ENCODE data around the gene ATF7.
"Not testable (repeated sequence)": the region's sequence is repeated elsewhere in the genome, so short reads cannot be mapped to it uniquely, and the experiment has no call there.

The ATF7 gene

GRCh38 chr12:53482626-53483168 lies 143.5 kb downstream of the ATF7 start:
- no peak for DNase-seq (ENCODE audit: low read depth in 2 of 2)

DNA sequence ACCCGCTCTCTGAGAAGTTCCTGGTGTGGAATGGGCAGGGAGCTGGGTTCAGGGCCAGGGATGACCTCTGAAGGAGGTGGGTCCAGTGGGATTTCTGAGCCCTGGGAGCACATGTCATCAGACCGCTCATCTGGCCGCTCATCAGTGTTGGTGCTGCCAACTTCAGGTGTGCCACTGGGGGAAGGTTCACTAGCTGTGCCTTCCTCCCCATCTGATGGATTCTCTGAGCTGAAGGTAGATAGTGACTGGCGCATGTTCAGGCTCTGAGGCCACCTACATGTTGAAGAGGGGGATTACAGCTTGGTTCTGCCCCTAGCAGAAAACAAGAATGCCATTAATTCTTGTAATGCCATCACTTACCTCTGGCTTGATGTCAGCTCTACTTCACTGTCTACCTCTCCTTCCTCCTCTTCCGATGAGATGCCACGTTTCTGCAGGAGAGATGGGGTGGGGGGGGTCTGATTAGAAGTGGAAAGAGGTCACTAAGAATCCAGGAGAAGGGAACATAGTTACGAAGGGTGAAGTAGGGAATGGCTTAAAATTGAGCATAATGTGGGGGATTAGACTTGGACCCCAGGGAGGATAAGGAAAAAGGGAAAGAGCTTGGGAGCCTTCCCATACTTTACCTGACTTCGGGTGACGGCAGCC lies 144.1 kb downstream of the ATF7 start:
- no peak for DNase-seq (ENCODE audit: low read depth in 2 of 2)

DNA sequence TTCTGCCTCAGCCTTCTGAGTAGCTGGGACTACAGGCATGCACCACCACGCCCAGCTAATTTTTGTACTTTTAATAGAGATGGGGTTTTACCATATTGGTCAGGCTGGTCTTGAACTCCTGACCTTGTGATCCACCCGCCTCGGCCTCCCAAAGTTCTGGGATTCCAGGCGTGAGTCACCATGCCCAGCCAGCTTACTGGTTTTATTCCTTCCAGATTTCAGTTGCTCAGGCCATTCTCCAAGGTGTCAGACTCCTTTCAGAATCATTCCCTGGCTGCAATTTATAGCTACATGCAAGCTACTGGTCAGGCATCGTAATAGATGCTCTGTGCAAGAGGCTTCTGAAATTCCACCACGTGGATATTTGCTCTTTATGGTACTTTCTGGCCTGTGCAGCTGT lies 144.7 kb downstream of the ATF7 start:
- not testable (repeated sequence) for DNase-seq (ENCODE audit: low read depth in 2 of 2)

DNA sequence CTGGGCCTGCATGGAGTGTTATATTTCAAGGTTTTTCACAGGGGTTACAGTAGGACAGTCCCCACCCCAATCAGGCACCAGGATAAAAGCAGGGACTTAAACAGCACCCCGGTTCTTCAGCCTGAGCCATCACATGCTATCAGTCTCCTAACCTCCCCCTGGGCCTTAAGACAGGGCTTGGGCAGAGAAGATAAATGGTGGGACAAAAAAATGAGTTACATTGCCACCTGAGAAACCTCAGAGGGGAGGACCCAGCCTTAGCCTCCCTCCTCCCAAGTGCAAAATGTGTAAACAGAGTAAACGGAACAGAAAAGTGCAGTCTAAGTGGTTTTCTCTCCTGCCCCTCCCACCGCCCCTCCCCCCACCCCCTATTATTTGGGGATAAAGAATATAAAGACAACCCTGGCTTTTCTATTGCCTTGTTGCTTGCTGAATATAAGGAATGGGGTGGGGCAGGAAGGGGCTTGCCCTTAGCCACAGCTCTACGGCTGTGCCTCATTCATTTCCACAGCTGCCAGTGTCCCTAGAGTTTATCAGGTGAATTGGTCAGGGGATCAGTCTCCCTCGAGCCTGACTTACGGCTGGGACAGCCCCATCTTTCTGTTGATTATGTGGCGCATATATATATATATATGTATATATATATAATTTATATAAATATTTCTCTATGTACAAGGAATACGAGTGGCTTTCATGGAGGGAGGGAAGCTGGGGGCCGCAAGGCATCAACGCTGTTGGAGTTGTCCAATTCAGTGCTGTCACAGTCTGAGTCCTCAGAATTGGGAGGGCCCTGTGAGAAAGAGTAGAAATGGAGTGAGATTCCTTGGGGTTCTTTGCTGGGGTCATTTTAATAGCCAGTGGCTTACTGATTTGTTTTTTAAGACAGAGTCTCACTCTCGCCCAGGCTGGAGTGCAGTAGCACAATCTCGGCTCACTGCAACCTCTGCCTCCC lies 145.4 kb downstream of the ATF7 start:
- DNase-seq (ENCODE audit: low read depth in 2 of 2), result no peak

DNA sequence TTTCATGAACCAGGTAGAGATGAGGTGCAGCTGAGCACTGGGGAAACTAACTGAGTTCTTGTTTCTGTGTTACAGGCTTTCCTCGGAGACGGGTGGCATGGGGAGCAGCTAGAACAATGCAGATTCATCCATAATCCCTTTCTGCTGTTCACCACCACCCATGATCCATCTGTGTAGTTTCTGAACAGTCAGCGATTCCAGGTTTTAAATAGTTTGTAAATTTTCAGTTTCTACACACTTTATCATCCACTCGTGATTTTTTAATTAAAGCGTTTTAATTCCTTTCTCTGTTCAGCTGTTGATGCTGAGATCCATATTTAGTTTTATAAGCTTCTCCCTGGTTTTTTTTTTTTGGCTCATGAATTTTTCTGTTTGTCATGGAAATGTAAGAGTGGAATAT lies 146.9 kb downstream of the ATF7 start:
- DNase-seq (ENCODE audit: low read depth in 2 of 2), result no peak

- no peak for DNase-seq (ENCODE audit: low read depth in 2 of 2)
These were observed 147.3 kb downstream of the ATF7 start for GRCh38 chr12:53478865-53479264.

DNA sequence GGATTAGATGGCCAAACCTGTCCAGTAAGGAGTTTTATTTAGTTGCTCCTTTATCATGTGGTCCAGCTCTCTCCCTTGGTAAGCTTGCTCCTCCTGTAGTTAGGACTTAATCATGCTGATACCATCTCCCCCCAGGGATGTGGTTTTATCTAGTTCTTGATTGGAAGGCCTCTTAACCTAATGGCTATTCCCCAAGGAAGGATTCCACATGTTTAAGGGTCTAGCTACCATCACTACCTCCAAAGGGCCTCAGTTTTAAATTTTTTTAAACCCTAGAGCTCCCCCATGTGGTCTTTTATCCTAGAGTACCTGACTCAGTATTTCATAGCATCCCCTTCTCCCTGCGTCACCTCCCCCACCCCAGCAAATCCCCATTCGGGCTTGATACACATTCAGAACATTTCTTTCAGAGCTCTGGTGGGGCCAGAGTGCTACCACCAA lies 149.4 kb downstream of the ATF7 start:
- DNase-seq (ENCODE audit: low read depth in 2 of 2), result no peak

DNA sequence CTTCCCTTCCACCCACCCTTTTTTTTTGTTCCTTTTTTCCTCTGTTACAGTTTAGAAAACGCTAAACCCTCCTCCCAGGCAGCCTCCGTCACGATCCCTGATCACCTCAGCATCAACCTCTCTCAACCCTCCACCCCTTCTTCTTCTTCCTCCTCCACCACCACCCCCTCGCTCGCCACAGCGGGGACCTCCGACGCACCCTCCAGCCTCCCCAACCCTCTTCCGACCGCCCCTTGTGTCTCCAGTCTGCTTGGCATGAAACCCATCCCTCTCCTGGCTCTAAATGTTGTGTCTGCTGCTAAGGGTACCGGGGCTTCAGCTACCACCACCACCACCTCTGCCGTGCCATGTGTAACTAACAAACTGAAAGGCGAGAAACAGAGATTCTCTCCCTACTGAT lies 151.4 kb downstream of the ATF7 start:
- DNase-seq (ENCODE audit: low read depth in 2 of 2), result no peak

- no peak for DNase-seq (ENCODE audit: low read depth in 2 of 2)
These were observed 152.1 kb downstream of the ATF7 start for GRCh38 chr12:53474077-53474476.

DNA sequence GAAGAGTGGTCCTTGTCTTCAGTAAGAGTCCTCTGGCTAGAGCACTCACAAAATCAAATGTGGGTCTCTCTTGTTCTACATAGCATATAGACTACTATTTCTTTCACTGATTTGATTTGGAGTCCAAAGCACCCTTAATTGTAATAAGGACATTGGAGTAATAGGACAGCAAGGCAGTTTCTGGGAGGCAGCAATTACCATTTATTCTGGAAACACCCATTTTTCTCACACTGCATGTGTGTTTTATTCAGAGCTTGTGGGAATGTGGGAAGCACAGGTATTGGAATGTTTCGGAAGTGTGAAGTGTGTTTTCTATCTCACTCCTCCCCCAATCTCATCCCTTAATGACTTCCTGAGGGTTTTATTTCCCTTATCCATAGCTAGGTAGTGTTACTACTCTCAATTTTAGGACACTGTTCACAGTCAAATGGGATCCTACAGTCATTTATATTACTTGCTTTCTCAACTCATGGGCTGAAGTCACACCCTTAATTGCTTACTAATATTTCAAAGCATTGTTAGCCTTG lies 154.1 kb downstream of the ATF7 start:
- DNase-seq (ENCODE audit: low read depth in 2 of 2), result no peak

DNA sequence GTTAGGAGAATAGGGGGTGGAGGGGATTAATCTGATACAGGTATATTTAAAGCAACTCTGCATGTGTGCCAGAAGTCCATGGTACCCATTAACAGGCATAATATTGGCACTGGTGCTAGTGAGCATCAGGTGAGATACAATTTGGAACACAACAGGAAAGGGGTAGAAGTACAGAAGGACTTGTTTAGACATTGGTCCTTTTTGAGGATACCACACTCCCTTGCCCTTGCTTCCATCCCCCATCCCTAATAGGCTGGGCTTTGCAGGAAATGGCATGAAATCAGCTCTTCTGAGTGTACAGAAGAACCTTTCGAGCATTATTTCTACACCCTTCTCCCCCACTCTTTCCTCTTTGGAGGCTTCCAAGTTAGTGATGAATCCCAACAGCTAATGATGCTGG lies 157.9 kb downstream of the ATF7 start:
- DNase-seq (ENCODE audit: low read depth in 2 of 2), result no peak

DNA sequence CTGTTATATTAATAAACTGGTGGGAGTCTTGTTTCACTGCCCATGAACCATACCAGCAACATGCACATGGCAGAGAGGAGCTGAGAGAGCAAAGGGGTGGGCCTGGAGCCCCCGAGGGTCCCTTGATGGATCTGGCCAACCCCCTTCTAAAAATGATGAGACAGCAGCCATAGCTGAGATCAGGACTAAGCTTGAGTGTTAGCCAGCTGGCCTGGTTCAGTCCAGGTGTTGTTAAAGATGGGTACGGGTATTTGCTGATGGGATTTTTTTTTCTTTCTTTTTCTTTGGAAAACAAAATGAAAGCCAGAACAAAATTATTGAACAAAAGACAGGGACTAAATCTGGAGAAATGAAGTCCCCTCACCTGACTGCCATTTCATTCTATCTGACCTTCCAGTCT lies 158.3 kb downstream of the ATF7 start:
- DNase-seq (ENCODE audit: low read depth in 2 of 2), result no peak

DNA sequence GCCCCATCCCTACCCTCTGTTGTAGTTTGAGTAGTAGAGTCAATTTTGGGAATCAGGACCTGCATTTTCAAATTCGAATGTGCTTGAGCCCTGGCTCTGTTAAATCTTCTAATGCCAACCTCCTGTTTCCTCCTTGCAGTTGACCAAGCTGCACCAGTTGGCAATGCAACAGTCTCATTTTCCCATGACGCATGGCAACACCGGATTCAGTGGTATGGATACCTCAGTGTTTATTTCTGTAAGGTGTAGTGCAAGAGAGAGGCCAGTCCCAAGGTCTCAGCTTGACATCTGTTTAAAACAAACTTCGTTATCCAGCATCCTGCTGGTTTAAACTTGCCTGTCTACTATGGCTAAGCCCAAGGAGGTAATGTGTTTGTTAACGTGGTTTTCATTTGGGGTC lies 159.1 kb downstream of the ATF7 start:
- DNase-seq (ENCODE audit: low read depth in 2 of 2), result no peak

GRCh38 chr12:53466640-53467039 lies 159.5 kb downstream of the ATF7 start:
- no peak for DNase-seq (ENCODE audit: low read depth in 2 of 2)

- no peak for DNase-seq (ENCODE audit: low read depth in 2 of 2)
These were observed 160.5 kb downstream of the ATF7 start for GRCh38 chr12:53465679-53466078.

DNA sequence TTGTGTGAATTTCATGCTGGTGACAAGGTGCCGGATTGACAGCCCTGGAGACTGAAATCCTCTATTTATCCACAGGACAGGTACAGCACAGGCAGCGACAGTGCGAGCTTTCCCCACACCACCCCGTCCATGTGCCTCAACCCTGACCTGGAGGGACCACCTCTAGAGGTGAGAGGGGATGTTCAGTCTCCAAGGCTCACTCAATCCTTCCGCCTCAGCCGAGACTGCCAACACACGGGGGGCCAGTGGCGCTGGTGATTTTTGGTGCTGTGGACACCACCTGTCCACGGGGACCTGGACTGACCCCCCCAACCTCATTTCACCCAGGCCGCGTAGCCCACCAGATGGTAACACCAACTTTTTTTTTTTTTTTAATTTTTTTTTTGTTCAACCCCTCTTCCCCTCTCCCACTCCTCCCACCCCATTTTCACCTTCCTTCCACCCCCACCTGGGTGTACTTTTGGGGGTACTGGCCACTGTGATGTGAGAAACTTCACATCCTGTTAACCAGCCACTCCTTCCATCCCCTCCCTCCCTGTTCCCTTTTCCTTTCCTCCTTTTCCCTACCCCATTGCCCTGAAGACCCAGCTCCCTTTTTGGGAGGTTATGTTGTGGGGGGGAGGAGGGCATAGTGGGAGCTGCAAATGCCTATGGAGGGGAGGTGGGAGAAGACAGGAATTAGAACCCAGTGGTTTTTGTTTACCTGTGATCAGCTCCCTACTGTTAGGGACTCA lies 161.3 kb downstream of the ATF7 start:
- no peak for DNase-seq (ENCODE audit: low read depth in 2 of 2)

GRCh38 chr12:53463802-53464560 lies 162.2 kb downstream of the ATF7 start:
- DNase-seq (ENCODE audit: low read depth in 2 of 2), result no peak

- DNase-seq (ENCODE audit: low read depth in 2 of 2), result no peak
These were observed 163.2 kb downstream of the ATF7 start for GRCh38 chr12:53462935-53463334.

DNA sequence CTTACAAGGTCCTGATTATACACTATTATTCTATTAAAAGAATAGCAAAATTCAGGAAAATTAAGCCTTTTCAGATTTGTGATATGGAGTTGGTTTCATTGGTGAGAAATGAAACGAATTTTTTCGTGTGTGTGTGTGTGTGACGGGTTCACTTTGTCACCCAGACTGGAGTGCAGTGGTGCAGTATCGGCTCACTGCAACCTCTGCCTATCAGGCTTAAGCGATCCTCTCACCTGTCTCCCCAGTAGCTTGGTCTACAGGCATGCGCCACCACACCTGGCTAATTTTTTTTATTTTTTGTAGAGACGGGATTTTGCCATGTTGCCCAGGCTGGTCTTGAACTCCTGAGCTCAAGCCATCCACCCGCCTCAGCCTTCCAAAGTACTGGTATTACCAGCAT lies 164.6 kb downstream of the ATF7 start:
- no peak for DNase-seq (ENCODE audit: low read depth in 2 of 2)

DNA sequence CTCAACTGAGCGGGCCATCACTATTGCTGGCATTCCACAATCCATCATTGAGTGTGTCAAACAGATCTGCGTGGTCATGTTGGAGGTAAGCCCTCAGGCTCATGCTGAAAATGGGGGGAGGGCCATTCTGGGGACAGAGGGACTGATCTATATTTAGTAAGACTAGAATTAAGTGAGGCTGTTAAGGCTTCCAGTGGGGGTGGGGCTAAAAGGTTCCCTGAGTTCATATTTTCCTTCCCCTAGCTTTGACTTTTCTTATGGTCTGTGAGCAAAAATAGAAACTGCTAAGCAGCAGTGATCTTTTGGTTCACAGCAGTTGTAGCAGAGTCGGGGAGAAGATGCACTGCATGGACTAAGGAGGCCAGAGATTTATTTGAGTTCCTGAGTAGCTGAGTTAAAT lies 165.1 kb downstream of the ATF7 start:
- no peak for DNase-seq (ENCODE audit: low read depth in 2 of 2)

DNA sequence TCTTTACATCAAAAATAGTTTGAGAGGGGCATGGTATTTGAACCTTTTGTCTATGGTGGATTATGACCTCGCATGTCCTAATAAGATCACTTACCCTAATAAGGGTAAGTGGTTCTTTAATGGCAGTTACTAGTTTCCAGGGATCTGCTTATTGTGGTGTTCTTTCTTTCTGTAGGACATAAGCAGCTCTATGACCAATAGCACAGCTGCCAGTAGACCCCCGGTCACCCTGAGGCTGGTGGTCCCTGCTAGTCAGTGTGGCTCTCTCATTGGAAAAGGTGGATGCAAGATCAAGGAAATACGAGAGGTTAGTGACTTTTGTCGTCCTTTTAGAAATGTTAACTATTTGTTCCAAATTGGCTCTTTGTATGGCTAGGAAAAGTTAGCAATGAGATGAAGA lies 167.1 kb downstream of the ATF7 start:
- DNase-seq (ENCODE audit: low read depth in 2 of 2), result no peak
